ENCODE results near the gene CLPX.
"Not testable (repeated sequence)": the region's sequence is repeated elsewhere in the genome, so short reads cannot be mapped to it uniquely, and the experiment has no call there.

Gene CLPX

DNA sequence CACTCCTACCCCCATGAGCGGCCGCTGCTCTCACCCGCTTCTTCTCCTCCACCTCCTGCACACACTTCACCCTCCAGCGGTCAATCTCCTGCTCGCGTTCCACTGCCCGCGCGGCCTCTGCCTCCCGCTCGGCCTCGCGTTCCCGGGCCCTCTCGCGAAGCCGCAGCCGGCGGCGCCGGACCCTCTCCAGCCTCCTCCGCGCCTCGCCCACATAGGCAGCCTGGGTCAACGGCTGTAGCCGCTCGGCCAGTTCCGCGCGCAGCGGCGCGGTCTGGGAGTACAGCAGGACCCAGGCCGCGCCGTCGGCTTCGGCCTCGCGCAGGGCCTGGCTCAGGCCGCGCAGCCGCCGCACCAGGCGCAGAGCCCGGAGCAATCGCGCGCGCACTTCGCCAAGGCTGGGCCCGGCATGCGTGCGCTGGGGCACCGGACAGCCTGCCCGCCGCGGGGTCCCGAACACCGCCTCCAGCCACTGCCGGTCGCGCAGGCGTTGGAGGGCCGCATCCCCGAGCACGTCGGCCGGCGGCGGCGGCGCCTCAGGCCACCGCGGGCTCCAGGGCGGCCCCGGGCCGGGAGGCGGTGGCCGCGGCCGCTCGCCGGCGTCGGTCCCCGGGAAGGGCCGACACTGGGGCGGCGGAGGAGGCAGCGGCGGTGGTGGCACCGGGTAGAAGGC lies 52.1 kb downstream of the CLPX start:
- TF ChIP-seq POLR2A (IDR thresholded peaks at IDR 0.05; ENCODE audit: low read depth, low read length) = 0 out of 2 replicates have a peak, but pooled peaks have one; percentile 8
- DNase-seq (ENCODE audit: insufficient read length, low spot score) = peak; percentile 35
- no peak for FAIRE-seq

DNA sequence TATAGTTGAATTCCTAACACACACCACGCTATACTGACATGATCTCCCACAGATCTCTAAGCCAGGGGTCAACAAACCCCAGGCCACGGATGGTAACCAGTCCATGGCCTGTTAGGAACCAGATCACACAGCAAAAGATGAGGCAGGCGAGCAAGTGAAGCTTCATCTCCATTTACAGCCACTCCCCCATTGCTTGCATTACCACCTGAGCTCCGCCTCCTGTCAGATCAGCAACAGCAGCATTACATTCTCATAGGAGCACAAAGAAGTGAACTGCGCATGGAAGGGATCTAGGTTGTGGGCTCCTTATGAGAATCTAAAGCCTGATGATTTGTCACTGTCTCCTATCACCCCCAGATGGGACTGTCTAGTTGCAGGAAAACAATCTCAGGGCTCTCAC lies 54.2 kb downstream of the CLPX start:
- FAIRE-seq (no peak), DNase-seq (ENCODE audit: insufficient read length, low spot score) (no peak)
- no peak for TF ChIP-seq POLR2A (IDR thresholded peaks at IDR 0.05; ENCODE audit: low read depth, low read length)

DNA sequence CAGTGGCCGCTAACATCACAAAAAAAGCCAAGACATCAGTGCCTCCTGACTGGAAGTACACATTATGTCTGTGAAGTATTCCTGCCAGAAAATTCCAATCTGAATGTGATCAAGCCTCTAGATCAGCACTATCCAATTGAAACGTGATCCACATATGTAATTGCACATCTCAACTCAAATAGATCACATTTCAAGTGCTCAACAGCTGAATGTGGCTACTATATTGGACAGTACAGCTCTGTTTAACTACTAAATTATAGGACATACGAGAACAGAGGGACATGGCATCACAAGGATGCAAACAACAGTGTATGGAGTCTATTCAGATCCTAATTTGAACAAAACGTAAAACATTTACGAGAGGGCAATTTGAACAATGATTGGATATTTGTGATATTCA lies 69.6 kb downstream of the CLPX start:
- no peak for TF ChIP-seq POLR2A (IDR thresholded peaks at IDR 0.05; ENCODE audit: low read depth, low read length)
- no peak for FAIRE-seq
- DNase-seq (ENCODE audit: insufficient read length, low spot score) = no peak

DNA sequence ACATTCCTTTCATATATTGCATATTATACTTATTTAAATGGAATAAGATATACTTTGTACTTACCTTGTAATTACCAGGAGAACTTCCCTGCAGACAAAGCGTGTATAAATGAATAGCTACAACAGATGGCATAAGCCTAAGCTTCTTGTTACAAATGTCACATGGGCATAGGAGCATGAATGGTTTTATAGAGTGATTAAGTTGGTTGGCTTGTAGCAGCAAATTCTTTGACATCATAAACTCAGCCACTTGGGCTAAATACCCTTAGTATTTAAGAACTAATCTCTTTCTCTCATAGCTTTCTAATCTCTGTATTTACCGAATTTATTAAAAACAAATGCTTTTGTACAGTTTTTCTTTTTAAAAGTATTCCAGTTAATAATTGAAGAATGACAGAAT lies 70.1 kb downstream of the CLPX start, which contains the start of gene UBAP1L:
Gene UBAP1L (minus strand): TSS at position 115 of the 400 bp plus-strand sequence. CDS start 8,985 bp downstream, outside the sequence.
- TF ChIP-seq POLR2A (IDR thresholded peaks at IDR 0.05; ENCODE audit: low read depth, low read length) = no peak
- no peak for DNase-seq (ENCODE audit: insufficient read length, low spot score)

DNA sequence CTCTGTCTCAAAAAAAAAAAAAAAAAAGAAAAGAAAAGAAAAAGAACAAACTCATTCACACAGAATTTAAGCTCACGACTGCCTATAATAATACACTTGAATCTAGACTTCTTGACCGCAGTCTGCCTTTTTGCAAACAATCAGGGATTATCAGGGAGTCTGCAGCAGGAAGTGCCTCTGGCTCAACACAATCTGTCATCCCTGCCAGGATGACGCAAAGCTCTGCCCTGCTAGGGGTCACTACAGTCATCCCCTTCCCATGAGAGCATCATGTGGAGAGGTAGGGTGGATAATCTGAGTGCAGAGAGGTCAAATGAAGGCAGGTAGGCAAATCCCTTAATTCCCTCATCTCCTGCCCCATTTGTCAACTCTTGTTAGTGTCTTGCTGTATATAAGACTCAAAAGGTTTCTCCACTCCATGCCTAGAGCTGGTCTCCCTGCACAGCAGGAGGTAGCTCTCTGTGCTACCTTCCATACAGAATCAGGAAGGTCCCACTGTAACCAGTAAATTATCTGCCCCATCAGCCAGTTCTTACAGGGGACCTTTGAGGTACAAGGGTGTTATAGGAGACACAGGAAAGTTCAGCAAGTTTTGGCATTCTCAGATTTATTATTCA lies 74.4 kb downstream of the CLPX start:
- FAIRE-seq = no peak

More for the DNA sequence above, 70.1 kb downstream of the CLPX start, which contains the start of gene UBAP1L:
- FAIRE-seq = no peak

DNA sequence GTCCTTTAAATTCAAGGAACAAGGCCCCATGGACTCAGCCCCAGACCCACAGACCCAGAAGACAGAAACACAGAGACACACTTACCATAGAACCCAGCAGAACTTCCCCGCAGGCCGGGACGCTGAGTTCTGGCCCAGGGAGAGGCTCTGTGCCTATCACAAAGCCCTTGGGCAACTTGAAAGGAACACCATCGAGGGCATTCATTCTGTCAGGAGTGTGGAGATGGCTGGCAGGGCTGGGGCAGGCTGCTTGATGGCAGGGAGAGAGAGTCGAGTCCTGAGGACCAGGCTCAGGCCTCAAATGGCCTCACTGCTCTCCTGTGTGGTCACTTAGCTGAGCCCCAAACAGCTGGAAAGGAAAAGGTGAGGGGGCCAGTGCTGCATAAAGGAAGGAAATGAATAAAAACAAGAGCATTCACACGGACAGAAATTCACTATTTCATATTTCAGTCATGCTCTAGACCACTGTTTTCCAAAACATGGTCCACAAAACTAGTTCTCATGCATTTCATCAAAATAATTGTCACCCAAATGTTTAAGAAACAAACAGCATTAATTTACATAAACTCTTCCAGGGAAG lies 79.0 kb downstream of the CLPX start:
- DNase-seq (ENCODE audit: insufficient read length, low spot score) = no peak
- no peak for FAIRE-seq
- no peak for TF ChIP-seq POLR2A (IDR thresholded peaks at IDR 0.05; ENCODE audit: low read depth, low read length)

More for the DNA sequence above, 74.4 kb downstream of the CLPX start:
- no peak for TF ChIP-seq POLR2A (IDR thresholded peaks at IDR 0.05; ENCODE audit: low read depth, low read length)
- DNase-seq (ENCODE audit: insufficient read length, low spot score) = no peak

DNA sequence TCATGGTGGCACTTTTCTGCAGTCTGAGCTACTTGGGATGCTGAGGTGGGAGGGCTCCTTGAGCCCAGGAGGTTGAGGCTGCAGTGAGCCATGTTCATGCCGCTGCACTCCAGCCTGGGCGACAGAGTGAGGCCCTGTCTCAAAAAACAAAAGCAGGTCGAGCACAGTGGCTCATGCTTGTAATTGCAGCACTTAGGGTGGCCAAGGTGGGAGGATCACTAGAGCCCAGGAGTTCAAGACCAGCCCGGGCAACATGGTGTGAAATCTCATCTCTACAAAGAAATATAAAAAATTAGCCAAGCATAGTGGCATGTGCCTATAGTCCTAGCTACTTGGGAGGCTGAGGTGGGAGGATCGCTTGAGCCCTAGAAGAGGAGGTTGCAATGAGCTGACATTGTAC lies 80.1 kb downstream of the CLPX start:
- no peak for FAIRE-seq
- DNase-seq (ENCODE audit: insufficient read length, low spot score) = no peak
- no peak for TF ChIP-seq POLR2A (IDR thresholded peaks at IDR 0.05; ENCODE audit: low read depth, low read length)

DNA sequence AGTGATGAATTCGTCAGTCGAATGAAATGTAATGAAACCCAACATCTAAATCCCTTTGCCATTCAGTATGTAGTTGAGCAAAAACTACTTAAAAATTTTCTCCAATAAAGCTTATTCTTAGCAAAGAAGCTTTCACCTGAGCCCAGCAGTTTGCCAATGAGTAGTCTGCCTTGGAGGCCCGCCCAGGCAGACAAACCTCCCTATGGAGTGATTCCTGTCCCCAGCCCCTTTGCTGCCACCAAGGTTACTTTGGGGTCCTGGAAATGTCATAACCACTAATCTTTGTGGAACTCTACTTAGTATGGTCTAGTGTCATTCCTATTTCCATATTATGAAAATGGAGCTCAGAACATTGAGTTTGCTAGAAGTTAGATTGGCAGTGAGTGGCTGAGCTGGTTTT lies 82.2 kb downstream of the CLPX start:
- FAIRE-seq (no peak), DNase-seq (ENCODE audit: insufficient read length, low spot score) (no peak)
- no peak for TF ChIP-seq POLR2A (IDR thresholded peaks at IDR 0.05; ENCODE audit: low read depth, low read length)

DNA sequence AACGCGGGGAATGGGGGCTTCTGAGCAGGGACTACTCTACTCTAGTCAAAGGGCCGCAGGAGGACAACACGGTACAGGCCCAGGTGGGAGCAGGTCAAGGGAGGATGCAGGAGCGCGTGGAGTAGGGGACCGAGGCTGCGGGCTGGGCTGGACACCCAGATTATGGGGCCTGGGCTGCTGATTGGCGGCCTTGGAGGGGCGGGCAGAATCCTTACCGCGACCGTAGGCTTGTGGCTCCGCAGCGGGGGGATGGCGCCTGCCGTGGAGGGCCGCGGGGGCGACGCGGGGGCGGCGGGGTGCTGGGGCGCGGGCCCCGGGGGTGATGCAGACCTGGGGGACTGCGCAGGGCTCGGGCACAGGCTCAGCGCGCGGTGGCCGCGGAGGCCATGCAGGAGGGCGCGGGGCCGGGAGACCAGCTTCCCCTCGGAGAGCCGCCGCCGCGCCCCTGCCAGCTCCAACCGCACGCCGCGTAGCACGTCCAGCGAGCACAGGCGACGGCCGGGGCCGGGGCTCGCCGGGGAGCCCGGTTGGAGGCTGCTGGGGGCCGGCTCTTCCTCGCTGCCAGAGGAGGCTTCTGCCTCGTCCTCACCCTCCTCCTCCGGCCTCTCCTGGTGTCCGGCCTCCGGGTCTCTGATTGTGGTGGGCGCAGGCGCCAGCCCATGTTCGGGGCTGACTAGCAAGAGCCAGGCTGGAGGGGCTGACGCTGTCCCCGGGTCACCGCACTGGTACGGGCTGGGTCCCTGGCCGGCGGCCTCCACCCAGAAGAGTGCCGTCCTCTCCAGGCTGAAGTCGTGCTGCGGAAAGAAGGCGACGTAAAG lies 83.0 kb downstream of the CLPX start:
- no peak for FAIRE-seq

DNA sequence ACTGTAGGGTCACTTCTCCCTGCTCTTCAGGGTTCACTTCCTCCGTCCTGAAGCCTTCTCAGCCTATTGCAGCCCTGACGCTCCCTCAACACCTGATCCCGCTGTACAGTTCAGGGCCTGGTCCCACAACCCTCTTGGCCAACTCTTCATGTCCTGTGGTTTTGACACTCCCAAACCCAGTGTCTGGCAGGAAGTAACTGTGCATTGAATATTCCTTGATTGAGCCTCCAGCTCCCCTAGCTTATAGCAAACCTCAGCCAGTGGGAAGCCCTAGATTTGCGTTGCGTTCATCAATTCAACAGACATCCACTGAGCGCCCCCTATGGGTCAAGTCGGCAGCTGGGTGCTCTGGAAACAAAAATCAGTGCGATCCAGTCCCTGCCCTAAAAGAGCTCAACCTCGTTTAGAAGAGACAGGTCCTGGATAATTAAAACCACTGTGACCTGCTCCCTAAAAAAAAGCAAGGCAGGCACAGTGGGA lies 83.7 kb downstream of the CLPX start:
- no peak for TF ChIP-seq POLR2A (IDR thresholded peaks at IDR 0.05; ENCODE audit: low read depth, low read length)
- FAIRE-seq (no peak), DNase-seq (ENCODE audit: insufficient read length, low spot score) (peak; percentile 35)

More for the DNA sequence above, 83.0 kb downstream of the CLPX start:
- no peak for DNase-seq (ENCODE audit: insufficient read length, low spot score)
- no peak for TF ChIP-seq POLR2A (IDR thresholded peaks at IDR 0.05; ENCODE audit: low read depth, low read length)

DNA sequence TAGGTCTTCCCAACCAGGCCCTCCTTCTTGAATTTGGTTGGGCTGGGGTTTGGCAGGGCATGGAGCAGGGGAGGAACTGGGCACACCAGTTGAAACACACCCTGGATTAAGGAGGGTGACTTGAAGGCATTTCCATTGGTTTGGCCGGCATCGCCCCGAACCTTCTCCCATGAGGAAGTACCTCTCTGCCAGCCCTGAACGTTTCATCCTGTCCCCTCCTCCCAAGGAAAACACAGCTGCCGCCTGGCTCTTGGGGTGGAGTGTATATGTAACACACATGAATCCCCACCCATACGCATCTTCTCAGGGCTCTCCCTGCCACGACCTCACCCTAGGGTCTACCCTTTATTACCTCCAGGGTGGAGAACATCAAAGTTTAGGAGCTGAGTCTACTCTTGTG lies 84.7 kb downstream of the CLPX start:
- no peak for TF ChIP-seq POLR2A (IDR thresholded peaks at IDR 0.05; ENCODE audit: low read depth, low read length)
- FAIRE-seq (no peak), DNase-seq (ENCODE audit: insufficient read length, low spot score) (no peak)

DNA sequence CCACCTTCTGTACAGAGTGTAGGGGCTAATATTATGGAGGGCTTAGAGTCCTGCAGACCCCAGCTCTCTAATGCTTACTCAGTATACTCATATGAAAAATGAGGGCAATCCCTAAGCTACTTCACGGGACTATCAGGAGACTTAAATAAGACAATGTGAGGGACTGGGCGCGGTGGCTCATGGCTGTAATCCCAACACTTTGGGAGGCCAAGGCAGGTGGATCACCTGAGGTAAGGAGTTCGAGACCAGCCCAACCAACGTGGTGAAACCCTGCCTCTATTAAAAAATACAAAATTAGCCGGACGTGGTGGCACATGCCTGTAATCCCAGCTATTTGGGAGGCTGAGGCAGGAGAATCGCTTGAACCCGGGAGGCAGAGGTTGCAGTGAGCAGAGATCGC lies 85.3 kb downstream of the CLPX start:
- not testable (repeated sequence) for FAIRE-seq; DNase-seq (ENCODE audit: insufficient read length, low spot score)

DNA sequence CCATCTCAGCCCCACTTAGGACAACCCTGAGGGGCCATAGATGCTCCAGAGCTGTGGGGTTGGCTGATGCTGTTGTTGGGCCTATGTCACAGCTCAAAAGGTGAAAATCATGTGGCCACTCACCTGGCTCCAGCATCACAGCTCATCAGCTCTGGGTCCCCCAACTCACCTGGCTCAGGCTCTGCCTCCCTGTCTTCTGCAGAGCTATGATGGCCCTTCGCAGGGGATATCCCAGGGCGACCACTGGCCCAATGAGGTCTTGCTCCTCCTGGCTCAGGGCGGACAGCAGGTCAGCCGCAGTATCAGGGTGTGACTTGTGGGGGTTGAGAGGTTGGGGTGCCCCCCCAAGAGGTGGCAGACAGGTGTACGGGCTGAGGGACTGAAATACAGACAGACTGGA lies 85.8 kb downstream of the CLPX start:
- no peak for DNase-seq (ENCODE audit: insufficient read length, low spot score)
- FAIRE-seq = no peak
- no peak for TF ChIP-seq POLR2A (IDR thresholded peaks at IDR 0.05; ENCODE audit: low read depth, low read length)

Data from H54 (cell line).